ENCODE data around the gene VSIR.

The VSIR gene

DNA sequence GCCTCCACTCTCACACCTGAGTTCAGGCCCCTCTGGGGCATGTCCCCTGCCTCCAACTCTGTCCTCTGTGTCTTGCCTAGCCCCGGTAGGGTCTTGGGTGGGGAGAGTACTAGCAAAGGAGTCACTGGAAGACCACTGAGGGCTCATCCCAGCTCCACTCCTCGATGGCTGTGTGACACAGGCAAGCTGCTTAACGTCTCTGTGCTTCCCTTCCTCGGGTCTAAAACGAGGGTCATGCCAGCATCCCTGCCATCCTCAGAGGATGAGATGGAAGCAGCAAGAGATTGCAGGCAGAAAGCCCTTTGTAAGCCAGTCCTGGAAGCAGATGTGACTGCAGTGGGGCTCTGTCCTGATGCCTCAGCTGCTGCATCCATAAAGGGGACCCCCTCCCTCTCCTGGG lies 38.5 kb downstream of the VSIR start:
- DNase-seq (ENCODE audit: low read depth in 2 of 3, low spot score in 2 of 3): no peak

DNA sequence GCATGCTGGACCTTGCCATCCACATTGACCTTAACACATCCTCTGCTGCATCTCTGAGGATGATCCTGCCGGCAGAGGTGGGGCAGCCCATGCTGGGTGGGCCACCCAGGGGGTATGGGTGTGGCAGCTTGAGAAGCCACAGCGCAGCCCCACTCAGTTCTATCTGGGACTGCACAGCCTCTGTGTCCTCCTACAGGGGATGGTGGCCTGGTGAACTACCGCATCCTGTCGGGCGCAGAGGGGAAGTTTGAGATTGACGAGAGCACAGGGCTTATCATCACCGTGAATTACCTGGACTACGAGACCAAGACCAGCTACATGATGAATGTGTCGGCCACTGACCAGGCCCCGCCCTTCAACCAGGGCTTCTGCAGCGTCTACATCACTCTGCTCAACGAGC lies 41.5 kb downstream of the VSIR start:
- no peak for DNase-seq (ENCODE audit: low read depth in 2 of 3, low spot score in 2 of 3)

DNA sequence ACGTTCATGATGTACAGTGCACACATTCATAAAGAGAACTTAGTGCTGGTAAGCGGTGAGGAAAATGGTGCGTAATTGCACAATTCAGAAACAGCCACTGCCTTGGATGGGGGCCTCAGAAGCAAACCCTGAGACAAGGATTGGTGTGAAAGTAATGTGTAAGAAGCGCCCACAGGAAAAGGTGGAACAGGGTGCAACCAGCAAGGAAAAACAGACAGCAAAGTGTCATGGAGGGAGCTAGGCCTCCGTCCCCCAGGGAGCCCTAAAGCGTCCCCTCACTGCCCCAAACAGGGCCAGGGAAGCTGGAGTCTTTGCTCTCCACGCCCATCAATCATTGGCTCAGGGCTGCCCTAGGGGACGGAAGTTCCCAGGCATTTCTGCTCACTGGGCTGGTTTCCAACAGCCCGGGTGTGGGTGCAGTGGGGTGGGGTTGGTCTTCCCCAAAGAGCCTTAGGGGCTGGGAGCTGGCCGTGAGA lies 44.1 kb downstream of the VSIR start:
- DNase-seq (ENCODE audit: low read depth in 2 of 3, low spot score in 2 of 3): no peak

DNA sequence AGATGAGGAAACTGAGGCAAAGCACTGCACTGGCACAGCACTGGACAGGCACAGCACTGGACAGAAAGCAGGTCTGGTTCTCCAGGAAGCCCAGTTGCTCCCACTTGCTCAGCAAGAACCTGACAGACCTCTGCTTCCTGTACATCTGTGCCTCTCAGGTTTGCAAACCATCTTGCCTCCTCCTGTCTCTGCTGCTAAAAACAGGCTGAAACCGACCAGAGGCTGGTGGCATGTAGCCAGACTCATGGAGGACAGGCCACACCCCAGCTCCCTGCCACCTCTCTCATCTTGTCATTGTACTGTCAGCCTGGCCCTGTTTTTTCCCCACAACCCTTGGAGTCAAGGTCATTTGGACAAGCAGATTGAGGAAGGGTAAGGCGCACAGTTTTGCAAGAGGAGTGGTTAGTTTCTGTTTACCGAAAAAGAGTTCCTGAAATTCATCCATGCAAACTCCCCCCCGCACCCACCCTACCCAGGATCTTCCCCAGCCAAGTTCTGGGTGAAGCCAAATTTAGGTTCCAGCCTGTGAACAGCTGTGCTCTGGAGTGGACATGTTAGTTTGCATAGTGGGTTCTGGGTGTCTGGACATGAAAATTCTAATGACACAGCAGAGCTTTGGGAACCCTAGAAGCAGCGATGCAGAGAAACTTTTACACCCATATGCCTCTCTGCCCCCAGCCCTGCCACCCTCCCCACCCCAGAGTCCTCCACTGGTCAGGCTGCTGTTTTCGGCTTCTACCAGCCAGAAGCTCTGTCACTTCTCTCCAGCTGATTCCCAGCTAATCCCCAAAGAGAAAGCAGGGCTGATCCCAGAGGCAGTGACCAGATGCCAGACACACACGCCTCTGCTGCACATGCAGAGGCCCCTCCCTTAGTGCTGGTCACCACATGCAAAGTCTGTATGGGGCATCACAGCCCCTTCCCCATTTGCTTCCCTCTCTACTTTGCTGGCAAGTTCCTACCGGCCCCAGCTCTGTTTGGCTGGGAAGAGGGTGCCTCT lies 45.3 kb downstream of the VSIR start:
- DNase-seq (ENCODE audit: low read depth in 2 of 3, low spot score in 2 of 3): no peak

DNA sequence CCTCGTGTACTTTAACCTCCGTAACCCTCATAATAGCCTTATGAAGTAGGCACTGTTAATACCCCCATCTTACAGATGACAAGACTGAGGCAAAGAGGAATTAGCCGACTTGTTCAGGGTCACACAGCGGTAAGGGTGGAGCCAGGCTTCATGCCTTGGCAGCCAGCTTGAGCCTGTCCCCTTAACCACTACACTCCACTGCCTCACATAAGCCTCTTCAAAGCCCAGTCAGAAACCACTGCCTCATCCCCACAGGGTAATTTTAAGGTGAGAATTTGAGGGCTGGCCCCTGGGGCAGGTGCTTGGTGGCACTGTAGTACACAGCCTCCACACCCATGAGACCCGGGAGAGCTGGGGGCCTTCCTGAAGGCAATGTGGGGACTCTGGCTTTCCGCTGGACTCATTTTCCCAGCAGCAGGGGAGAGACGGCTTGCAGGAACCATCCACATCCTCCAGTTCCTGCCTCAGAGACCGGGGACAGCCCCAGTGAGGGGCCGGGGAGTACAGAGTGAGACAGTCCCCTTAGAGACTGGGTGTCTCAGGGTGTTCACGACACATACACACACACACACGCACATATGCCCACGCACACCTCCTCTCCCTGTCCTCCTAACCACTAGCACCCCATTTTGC lies 46.1 kb downstream of the VSIR start:
- DNase-seq (ENCODE audit: low read depth in 2 of 3, low spot score in 2 of 3): no peak

DNA sequence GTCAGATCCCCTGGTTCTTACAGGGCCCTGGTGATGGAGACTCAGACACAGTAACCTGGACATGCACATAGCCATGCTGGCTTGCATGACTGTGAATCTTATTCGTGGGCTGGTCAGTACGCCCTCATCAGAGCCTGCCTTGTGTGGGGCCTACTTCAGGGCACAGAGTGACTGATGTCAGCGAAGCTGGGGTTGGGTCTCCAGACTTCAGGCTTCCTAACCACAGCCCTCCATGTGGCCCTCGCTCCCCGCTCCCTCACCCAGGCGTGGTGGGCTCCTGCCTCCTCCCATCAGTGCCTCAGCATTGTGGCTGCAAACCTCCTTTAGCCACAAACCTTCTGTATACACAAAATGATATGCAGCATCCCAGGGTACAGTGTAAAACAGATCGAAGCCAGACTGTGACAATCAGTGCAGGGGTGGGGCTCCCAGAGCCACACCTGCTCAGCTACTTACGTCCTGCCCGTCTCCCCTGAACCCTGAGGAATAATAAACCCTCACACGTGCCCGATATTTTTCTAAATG lies 46.7 kb downstream of the VSIR start:
- no peak for DNase-seq (ENCODE audit: low read depth in 2 of 3, low spot score in 2 of 3)

DNA sequence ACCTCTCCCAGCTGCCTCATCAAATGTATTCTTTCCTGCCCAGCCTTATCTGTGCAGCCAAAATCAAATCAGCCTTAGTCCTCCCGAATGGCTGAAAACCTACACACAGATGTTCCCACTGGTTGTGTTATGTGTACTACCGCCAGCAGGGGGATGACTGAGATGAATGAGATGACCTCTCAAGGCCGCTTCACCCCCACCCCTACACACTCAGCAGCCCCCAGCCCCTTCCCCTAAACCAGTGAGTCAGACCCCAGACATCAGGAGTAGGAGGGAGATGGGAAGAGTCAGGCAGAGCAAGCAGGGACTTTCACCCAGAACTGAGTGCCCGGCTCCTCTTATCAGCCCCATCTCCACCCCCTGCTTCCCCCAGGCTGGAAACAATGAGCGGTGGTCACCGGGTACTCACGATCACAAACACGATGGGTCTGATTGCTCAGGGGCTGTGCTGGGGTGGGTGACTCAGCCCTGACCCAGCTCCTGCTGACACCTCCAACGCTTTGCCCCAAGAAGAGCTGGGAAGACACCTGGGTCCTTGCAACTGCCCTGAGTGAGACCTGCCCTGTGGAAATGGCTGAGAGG lies 47.2 kb downstream of the VSIR start:
- DNase-seq (ENCODE audit: low read depth in 2 of 3, low spot score in 2 of 3): peak in 2 of 3 experiments; percentile 57 to 71

DNA sequence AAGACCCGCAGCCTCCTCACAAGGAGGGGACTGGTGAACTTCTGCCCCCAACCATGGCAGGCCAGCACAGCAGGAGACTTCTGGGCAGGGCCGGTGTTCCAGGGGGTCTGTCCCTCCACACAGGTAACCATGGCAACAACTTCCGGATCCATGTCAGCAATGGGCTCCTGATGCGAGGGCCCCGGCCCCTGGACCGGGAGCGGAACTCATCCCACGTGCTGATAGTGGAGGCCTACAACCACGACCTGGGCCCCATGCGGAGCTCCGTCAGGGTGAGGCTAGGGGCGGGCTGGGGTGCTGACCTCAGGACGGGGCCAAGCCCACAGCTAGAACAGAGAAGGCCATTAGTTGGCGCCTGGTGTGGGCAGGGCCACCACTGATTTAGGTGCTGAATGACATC lies 48.1 kb downstream of the VSIR start:
- DNase-seq (ENCODE audit: low read depth in 2 of 3, low spot score in 2 of 3): no peak

DNA sequence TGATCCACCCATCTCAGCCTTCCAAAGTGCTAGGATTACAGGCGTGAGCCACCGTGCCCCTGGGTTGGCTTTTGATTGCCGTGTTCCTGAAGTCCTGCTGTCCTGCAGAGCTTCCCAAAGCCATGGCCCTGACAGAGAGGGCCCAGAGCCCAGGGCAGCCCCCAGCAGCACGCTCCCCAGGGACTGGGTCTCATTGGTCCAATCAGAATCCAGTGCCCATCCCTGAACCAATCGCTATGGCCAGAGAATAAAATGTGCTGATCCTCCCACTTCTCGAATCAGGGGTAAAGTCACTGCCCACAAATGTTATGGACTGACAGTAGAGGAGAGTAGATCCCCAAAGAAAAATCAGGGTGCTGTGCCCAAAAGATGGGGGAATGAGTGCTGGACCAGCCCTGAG lies 48.8 kb downstream of the VSIR start:
- DNase-seq (ENCODE audit: low read depth in 2 of 3, low spot score in 2 of 3): no peak

DNA sequence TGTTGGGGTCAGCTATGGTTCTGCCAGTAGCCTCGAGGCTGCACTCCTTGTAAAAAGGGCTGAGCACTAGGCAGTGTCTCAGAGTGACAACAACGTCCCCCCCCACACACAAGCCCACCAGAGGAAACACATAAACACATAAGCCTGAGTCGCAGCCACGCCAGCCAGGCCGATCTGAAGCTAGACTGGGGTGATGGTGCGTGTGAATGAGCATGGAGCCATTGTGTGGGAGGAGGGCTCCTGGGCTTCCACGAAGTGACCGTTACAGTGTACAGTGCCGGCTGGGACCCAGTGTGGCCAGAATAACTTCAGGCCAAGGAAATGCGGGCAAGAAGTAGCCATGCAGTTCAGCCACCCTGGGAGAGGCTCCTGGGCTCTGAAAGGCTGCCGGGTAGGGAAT lies 50.0 kb downstream of the VSIR start:
- DNase-seq (ENCODE audit: low read depth in 2 of 3, low spot score in 2 of 3): no peak

DNA sequence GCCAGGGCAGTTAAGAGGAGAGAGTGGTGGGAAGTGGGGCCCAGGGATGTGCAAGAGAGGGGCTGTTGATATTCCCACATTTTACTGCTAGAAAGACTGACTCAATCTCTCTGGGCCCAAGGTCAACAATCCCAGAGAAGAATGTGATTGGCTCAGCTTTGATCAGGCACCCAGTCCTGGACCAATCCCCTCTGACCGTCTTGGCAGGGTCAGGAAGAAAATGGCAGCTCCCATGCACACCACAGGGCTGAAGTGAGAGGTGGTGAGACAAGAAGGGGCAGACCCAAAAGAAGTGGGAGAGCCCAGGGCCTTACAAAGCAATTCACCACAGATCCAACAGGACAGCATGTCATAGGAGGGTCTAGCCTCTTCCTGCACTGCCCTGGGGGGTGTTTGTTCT lies 50.5 kb downstream of the VSIR start:
- DNase-seq (ENCODE audit: low read depth in 2 of 3, low spot score in 2 of 3): no peak

DNA sequence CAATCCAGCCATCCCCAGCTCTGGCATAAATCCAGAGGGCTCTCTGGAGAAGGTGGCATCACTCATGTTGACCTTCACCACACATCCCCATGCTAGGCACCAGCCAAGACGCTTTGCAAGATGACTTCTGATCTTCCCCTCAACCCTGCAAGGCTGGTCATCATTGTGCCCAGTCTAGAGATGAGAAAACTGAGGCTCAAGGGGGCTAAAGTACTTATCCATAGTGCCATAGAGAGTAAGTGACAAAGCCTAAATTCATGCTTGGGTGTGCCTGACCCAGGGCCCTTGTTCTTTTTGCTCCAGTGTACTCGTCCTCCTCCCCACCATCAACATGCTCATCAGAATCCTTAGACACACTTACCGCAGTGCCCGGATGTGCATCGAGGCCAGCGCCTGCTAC lies 52.0 kb downstream of the VSIR start:
- no peak for DNase-seq (ENCODE audit: low read depth in 2 of 3, low spot score in 2 of 3)

DNA sequence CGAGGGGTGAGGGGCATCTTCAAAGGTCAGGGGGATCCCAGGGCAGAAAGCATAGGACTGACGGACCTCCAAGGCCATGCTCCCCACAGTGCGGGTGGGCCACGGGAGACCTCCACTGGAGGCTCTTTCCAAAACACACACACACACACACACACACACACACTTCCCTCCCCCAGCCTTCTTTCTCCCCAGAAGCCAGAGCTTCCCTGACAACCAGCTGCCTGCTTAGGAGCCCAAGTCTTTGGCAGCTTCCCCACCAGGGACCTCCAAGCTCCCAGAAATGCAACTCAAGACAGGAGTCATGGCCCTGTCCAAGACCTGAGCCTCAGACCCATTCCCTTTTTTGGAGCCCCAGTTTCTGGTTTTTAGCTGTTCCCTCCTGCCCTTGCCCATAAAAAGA lies 53.0 kb downstream of the VSIR start:
- DNase-seq (ENCODE audit: low read depth in 2 of 3, low spot score in 2 of 3): no peak

DNA sequence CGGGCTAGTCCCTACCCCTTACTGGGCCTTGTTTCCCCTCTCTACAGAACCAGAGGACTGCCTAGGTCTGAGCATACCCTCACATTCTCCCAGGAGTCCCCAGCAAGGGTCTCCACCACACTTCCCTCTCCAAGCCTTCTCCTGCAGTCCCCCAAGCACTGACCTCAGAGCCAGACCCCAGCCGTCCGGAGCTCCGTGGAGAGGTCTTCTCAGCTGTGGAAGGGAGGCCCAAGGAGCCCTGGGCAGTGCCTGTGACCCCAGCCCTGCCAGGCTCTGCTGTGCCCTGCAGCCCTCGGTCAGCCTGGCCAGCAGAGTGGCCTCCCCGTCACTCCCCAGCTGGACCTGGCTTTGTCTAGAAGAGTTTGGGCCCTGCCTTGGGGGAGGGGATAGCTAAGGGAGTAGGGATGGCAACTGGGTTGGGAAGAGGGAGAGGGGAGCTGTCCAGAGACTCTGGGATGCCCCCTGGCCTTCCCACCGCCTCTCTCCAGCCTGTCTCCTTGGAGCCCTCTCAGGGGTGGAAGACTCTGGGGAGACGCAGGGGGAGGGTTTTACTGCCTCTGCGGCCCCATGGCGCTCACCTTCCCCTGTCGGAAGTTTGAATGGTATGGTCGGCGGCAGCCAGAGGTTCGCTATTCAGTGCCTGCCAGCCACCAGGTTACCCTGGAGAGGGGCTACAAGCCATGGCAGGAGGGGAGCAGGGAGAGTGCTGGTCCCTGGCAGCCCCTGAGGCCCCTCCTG lies 53.7 kb downstream of the VSIR start, which contains the start of gene C10orf105:
TSS of gene C10orf105 (minus strand) at position 315 of the 738 bp plus-strand sequence. CDS start 3,441 bp downstream, outside the sequence.
- no peak for DNase-seq (ENCODE audit: low read depth in 2 of 3, low spot score in 2 of 3)

DNA sequence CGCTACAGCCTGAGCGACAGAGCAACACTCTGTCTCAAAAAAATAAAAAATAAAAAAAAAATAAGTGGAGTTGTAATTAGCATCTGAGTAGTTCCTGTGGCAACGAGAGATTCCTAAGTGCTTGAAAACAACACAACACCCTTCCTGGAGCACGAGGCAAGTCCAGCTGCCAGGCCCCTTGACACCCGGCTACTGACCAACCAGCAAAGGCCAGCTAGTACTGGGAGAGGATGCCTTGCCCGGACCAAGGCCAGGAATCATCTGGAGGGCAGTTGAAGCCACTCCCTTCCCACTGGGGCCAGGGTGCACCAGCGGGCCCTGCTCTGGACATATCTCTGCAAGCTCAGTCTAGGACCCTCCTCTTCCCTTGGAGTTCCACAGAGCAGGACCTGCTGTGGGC lies 54.3 kb downstream of the VSIR start:
- DNase-seq (ENCODE audit: low read depth in 2 of 3, low spot score in 2 of 3): no peak

DNA sequence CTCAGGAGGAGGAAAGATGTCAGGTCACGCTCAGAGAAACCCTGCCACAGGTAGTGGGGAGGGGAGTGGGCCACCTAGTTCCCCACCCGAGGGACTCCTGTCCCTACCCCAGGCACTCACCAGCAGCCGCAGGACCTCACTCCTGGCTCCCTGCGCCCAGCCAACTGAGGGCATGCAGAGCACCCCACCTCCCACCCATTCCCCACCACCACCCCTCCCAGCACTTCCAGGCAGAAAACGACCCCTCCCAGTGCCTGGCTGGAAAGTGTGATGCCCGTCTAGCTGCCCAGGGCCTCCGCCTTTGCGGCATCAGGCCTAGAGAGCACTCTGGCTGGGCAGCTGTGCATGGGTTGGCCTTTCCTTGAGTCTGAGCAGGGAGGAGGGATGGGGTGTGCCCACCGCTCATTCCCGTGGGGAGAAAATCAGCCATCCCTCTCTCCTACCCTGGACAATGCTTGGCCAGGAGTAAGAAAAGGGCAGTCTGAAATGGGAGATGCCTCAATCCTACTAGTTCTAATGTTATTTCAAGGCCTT lies 55.1 kb downstream of the VSIR start:
- no peak for DNase-seq (ENCODE audit: low read depth in 2 of 3, low spot score in 2 of 3)

DNA sequence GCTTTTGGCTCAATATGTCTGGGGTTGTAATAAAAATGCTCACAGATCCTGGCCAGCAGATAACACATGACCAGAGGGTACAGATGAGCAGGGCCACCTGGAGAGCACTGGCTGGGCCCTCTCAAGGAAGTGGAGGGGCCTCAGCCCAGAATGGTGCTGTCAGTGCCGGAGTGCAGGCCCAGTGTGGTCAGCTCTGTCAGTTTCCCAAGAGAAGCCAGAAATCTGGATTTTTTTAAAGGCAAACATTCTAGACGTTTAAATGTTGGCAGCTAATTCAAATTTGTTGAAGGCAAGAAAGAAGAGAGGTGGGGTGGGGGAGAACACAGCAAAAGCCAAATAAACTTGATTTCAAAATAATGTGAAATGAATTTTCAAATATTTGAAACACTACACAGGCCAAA lies 55.8 kb downstream of the VSIR start:
- DNase-seq (ENCODE audit: low read depth in 2 of 3, low spot score in 2 of 3): no peak

DNA sequence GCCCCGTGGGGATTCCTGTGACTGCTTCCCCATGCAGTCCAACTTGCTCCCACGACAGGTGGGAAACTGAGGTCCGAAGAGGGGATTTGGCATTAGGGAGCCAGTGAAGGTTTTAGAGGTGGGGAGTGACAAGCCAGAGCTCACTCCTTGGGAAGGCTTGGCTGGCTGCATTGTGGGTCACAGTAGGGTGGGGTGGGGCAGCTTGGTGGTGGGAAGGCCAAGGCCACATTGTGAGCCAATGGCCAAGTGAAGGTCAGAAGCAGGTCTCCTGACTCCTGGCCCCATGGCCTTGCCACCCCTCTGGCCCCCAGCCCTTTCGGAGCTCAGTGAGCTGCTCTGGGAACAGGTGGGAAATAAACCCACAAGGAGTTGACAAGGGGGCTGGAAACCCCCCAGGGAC lies 56.3 kb downstream of the VSIR start:
- no peak for DNase-seq (ENCODE audit: low read depth in 2 of 3, low spot score in 2 of 3)

DNA sequence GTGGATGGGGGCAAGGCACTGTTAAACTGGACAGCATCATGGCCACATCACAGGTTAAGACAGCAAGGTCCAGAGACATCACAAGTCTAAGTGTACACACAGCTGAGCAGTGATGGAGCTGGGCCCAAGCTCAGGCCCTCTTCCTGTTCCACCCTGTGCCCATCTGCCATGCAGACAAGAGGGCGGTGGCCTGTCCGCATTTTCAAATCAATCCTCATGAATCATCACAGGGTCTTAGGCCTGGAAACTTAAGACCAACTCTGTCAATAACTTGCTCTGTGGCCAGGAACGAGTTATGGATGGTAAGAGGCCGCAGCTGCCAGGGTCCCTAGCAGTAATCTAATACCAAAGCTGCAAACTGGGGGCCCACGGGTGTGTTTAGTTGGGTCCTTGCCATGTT lies 56.9 kb downstream of the VSIR start:
- no peak for DNase-seq (ENCODE audit: low read depth in 2 of 3, low spot score in 2 of 3)

DNA sequence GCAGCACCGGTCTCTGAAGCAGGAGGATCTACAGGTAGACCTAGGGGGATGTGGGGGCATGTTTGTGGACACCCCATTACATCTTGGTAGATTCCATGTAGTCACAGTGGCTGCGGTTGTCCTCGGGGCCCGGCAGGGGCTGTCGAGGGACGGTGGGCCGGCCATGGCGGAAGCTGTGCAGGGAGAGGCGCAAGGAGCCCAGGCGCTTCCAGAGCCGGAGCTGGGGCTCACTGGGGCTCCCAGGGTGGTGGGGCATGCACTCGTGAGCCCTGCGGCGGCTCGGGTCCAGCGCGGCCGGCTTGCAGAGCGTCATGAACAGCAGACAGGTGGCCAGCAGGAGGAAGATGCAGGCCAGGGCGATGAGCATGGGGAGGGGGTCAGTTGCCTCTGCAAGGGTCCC lies 57.5 kb downstream of the VSIR start:
- DNase-seq (ENCODE audit: low read depth in 2 of 3, low spot score in 2 of 3): no peak

DNA sequence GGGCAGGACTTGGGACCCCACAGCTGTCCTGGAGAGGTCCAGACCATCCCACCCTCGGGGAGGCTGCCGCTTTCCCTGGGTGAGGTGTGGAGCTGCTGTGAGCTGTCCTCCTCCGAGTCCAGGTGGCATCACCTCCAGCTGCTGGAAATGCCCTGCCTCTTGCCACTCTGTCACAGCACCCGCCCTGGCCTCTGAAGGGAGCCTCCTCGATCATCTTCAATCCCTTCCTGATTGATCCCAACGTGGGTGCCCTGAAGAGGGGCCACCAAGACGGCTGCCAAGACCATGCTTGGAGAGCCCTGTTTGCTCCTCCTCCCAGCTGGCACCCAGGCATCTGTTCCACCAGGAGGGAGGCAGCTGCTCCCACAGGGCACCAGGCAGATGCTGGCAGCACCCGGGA lies 58.3 kb downstream of the VSIR start:
- no peak for DNase-seq (ENCODE audit: low read depth in 2 of 3, low spot score in 2 of 3)

All from activated CD8-positive, alpha-beta memory T cell treated with anti-CD3 and anti-CD28 coated beads for 48 hours (primary cell).